Left hindlimb (tissue), 1 donor: ENCODE measurements around the gene ADGRF5.
"Not testable (repeated sequence)": the region's sequence is repeated elsewhere in the genome, so short reads cannot be mapped to it uniquely, and the experiment has no call there.

ENCODE experiments used
- DNase-seq: peaks from one replicate; pipeline ENCODE4 v3.0.0-alpha.2; 2018

Gene ADGRF5

DNA sequence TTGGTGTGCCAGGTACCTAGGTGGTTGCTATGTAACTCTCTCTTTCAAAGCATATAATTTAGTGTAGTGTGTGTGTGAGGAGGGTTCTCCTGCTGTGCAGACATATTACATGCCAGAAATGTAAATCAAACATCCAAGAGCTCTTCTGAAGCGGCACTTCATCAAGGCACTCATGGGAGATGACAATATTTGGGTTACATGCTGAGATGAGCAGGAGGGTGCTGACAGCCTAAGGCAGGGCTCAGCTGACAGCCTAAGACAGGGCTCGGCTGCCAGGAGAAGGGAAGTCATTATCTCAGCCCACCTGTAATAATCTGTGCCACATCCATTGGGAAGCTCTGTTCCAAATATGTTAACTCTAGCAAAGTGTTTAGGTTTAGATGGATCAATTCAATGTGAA, 39.1 kb downstream of the ADGRF5 start:
- no peak for DNase-seq

DNA sequence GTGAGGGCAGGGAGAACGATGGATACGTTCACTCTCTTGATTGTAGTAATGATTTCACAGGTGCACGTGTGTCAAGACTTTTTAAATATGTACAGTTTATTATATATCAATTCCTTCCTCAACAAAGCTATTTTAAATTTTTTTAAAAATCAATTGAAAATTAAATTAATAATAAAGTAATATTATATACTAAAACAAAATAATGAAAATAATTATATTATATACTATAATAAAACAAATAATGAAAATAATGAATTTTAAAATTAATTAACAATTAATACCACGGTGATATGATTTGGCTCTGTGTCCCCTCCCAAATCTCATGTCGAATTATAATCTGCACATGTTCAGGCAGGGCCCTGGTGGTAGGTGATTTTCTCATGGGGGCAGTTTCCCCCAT, 42.7 kb downstream of the ADGRF5 start:
- no peak for DNase-seq

DNA sequence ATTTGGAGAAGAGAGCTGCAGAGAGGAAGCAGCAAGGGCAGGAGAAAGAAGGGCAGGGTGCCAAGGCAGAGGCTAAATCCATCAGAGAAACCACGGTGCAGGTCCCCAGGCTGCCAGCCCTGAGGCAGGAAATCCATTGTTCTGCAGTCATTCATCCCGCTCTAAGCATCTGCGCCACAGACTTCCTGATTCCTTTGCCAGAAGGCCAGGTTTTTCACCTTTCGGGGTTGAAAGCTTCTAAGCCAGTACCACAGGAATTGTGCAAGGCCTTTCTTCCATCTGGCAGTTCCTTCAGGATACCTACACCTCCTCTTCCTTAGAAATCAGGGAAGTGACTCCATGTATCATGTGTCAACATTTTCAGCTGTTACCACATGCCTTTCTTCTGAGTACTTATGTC, 45.6 kb downstream of the ADGRF5 start:
- DNase-seq, result peak; percentile 37

GRCh38 chr6:46867411-46867810, 54.3 kb downstream of the ADGRF5 start:
- no peak for DNase-seq

- no peak for DNase-seq
These were observed 56.5 kb downstream of the ADGRF5 start for GRCh38 chr6:46865221-46865620.

GRCh38 chr6:46863791-46864190, 57.9 kb downstream of the ADGRF5 start:
- DNase-seq, result no peak

- DNase-seq, result no peak
These were observed 59.4 kb downstream of the ADGRF5 start for GRCh38 chr6:46862381-46862780.

GRCh38 chr6:46855966-46856365, 65.8 kb downstream of the ADGRF5 start:
- not testable (repeated sequence) for DNase-seq

- DNase-seq, result not testable (repeated sequence)
These were observed 70.2 kb downstream of the ADGRF5 start for GRCh38 chr6:46851576-46851975.

DNA sequence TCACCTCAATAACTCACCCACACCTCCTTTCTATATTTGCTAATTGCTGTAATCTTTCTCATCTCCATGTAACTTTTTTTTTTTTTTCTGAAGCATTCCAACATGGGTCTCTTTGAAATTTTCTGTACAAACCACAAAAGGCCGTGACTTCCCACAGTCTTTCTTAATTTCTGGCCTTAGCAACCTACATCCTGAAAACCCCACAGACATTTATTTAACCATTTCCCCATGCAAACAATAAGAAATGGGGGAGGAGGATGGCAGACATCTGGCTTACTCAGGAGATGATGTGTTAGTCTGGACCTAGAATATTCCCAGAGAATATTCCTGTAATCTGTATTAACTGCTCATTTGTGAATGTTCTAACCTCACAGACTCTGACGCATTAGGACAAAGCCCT, 70.9 kb downstream of the ADGRF5 start:
- DNase-seq, result no peak

- DNase-seq, result no peak
These were observed 72.4 kb downstream of the ADGRF5 start for GRCh38 chr6:46849361-46849690.

DNA sequence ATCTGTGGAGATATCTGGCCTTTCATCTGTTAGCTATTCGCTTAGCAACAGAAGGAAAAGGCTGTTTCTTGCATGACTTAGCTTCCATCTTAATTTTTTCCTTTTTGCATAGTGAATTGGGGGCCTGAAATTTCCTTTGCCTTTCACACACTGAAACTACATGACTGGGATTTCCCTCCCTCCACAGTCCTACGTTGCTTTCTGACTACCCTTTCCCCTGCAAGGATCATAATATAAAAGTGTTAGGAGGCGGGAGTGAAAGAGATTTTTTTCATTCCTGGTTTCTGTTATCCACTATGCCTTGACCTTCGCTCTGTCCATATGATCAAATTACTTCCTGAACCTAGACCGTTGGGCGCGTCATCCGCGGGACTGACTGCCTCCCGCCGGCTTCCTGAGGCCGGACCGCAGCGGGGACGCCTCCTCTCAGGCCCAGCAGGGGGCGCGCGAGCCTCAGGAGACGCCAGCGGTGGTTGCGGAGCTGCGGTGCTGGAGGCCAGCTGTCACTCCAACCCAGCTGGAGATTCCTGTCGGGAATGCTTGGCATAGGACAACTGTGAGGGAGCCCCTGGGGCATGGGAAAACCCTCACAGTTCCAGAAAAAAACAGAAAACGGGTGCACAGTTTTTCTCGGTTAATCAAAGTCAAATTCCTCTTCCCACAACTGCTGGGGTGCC, 72.9 kb downstream of the ADGRF5 start:
- peak; percentile 87 for DNase-seq

DNA sequence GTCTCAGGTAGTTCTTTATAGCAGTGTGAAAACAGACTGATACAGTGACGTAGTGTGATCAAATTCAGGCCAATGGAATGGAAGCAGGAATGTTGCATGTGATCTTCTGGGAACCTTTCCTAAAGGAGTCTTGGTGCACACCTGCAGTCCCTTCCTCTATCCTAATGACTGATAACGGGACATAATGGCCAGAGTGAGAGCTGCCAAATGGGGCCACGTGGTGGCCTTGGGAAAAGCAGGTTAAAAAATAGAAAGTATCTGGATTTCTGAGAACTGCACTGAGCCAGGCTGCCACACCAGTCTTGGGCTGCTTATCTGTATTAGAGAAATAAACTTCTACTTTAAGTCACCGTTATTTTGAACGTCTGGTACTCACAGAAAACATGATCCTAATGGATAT, 76.6 kb downstream of the ADGRF5 start:
- no peak for DNase-seq

DNA sequence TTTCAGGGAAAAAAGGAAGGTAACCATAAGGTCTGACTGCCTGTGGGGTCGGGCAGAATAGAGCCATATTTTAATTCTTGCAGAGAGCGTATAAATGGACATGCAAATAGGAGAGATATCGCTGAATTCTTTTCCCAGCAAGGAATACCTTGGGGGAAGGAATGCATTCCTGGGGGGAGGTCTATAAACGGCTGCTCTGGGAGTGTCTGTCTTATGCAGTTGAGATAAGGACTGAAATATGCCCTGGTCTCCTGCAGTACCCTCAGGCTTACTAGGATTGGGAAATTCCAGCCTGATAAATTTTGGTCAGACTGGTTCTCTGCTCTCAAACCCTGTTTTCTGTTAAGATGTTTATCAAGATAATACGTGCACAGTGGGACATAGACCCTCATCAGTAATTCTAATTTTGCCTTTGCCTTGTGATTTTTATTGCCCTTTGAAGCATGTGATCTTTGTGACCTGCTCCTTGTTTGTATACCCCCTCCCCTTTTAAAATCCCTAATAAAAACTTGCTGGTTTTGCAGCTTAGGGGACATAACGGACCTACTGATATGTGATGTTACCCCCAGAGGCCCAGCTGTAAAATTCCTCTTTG, 79.4 kb downstream of the ADGRF5 start:
- not testable (repeated sequence) for DNase-seq

GRCh38 chr6:46838033-46838432, 83.7 kb downstream of the ADGRF5 start:
- no peak for DNase-seq

GRCh38 chr6:46834991-46835390, 86.7 kb downstream of the ADGRF5 start:
- not testable (repeated sequence) for DNase-seq

DNA sequence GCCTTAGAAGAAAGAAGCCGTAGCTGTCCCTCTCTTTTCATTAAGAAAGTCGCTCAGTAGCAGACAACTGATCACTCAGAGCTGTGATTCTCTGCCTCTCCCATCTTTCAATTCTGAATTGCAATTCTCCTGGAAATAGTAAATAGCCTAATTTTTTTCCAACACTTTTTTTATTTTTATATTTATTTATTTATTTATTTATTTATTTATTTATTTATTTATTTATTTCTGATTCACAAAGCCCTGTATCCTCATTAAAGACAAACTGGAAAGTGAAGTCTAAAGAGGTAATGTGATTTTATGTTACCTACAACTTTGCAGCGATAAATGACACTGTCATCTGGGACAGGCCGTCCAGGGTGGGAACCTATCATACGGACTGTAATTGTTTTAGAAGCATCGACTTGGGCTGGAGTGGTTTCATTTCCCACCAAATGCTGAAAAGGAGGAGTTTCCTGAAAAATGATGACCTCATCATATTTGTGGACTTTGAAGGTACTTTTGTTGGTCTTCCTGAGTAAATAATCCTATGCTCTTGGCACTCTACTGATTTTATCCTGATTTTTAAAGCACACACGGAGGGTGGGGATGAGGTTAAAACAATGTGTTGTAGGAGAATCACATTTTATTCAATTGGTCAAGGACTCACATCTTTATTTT, 87.4 kb downstream of the ADGRF5 start:
- not testable (repeated sequence) for DNase-seq

- no peak for DNase-seq
These were observed 88.9 kb downstream of the ADGRF5 start for GRCh38 chr6:46832816-46833215.

GRCh38 chr6:46828939-46829338, 92.8 kb downstream of the ADGRF5 start:
- DNase-seq, result no peak

DNA sequence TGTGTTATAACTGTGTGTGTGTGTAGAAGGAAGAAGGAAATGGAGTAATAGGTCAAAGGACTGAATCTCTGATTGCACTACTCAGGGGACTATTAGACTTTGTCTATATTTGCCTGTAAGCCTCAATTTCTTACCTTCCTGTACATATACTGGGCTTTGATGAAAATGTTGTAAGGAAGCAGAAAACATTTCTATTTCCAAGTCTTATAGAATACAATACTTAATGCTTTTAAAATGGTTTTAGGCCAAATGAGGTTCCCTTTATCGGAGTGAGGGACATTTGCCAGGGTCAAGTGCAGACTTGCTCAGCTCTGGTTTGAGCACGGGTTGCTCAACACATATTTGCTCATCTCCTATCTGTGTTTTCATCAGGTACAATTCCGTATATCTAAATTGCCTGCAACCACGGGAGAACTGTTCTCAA, 100.3 kb downstream of the ADGRF5 start:
- DNase-seq, result no peak

GRCh38 chr6:46819561-46819960, 102.2 kb downstream of the ADGRF5 start:
- no peak for DNase-seq

DNA sequence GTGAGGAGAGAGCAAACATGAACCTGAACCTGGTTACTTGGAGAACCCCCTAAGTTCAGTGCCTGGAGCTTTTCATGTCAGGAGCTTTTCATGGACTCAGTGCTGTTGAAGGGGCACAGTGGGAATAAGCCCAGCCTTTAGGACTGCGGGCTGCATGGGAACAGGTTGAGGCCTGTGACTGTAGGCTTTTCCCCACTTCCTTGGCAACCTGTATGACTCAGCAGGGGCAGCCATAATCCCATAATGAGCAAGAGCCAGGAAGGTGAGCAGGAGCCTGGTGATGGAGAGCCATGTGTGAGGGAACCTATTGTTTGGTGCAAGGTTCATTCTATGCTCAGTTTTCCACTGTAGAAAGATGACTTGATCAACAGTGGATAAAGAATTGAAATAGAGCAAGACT, 105.1 kb downstream of the ADGRF5 start:
- DNase-seq, result no peak

DNA sequence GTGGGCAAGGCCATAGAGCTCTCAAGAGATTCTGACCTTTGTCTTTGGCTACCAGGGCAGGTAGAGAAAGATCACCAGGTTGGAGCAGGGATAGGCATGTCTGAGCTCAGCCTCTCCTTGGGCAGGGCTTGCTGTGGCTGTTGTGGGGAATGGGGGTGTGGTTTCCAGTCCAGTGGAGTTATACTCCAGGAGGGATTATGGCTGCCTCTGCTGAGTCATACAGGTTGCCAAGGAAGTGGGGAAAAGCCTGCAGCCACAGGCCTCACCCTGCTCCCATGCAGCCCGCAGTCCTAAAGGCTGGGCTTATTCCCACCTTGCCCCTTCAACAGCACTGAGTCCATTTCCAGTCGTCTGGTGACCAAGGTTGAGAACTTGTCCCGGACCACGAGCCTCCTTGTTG, 106.6 kb downstream of the ADGRF5 start:
- no peak for DNase-seq

- no peak for DNase-seq
These were observed 112.9 kb downstream of the ADGRF5 start for GRCh38 chr6:46808806-46809205.
